Spinal cord (tissue), 10 donors: ENCODE data around the gene FOXE3. TPM values are rescaled to one million over a fixed set of nuclear protein-coding genes. Genes with fewer than 3 reads are reported as not detected.
A peak's percentile ranks its signal among the peaks of the same experiment; 100 is the strongest.

ENCODE experiments used
- DNase-seq, 6 donors: peaks; one replicate each; pipeline versions ENCODE4 v3.0.0 to v3.0.0-alpha.2; 2013 to 2015; ENCODE audit warnings: low spot score in 6 of 6, low read depth in 4 of 6
- H3K27ac ChIP-seq: one replicate; pipeline ENCODE4 v1.5.1; 2013; ENCODE audit warnings: low read depth, low read length, control low read depth
- H3K27me3 ChIP-seq: one replicate; pipeline ENCODE4 v1.6.1; 2013; ENCODE audit warnings: low read length; ENCODE audit not compliant: control insufficient read depth, insufficient read depth
- H3K36me3 ChIP-seq: one replicate; pipeline ENCODE4 v1.6.1; 2013; ENCODE audit warnings: low read length; ENCODE audit not compliant: control insufficient read depth, insufficient read depth
- H3K4me1 ChIP-seq: one replicate; pipeline ENCODE4 v1.6.1; 2013; ENCODE audit warnings: low read length; ENCODE audit not compliant: control insufficient read depth, insufficient read depth
- H3K4me3 ChIP-seq: one replicate; pipeline ENCODE4 v1.5.1; 2013; ENCODE audit warnings: low read depth, low read length, control low read depth
- H3K9me3 ChIP-seq: one replicate; pipeline ENCODE4 v1.6.1; 2013; ENCODE audit warnings: low read length; ENCODE audit not compliant: control insufficient read depth, insufficient read depth
- whole genome bisulfite sequencing: methylation state at CpG from one replicate; pipeline ENCODE4 v1.1.5; 2013; ENCODE audit warnings: missing lambda C conversion rate; ENCODE audit not compliant: insufficient coverage; 5-methylcytosine and 5-hydroxymethylcytosine counted together
- polyA plus RNA-seq, 2 donors: library from polyadenylated mRNA; unstranded; fragments of 120-200 nt; gene quantifications; one replicate each; pipeline ENCODE4 v1.2.1, GENCODE V29; 2013; ENCODE audit not compliant: insufficient read length in 2 of 2
- total RNA-seq, 2 donors: library from RNA; depleted of rRNA in 1 of 2; stranded (reverse); fragments of 120-200 nt in 1 of 2; fragments of >200 nt in 1 of 2; gene quantifications; one replicate each; pipeline versions ENCODE4 v1.2.3 to v1.2.4, GENCODE V29; 2013 to 2014
- donor health status: healthy.

Gene FOXE3
- total and polyA plus RNA-seq, 4 donors: 0.08 to 0.11 TPM; not detected in 2

DNA sequence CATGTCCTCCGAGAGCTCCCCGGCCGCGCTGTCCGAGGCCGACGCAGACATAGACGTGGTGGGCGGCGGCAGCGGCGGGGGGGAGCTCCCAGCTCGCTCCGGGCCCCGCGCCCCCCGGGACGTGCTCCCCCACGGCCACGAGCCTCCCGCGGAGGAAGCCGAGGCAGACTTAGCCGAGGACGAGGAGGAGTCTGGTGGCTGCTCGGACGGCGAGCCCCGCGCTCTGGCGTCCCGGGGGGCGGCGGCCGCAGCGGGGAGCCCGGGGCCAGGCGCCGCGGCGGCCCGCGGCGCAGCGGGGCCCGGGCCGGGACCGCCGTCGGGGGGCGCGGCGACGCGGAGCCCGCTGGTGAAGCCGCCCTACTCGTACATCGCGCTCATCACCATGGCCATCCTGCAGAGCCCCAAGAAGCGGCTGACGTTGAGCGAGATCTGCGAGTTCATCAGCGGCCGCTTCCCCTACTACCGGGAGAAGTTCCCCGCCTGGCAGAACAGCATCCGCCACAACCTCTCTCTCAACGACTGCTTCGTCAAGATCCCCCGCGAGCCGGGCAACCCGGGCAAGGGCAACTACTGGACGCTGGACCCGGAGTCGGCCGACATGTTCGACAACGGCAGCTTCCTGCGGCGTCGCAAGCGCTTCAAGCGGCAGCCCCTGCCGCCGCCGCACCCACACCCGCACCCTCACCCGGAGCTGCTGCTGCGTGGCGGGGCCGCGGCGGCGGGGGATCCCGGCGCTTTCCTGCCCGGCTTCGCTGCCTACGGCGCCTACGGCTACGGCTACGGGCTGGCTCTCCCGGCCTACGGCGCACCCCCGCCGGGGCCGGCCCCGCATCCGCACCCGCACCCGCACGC lies 22.3 kb downstream of the FOXE3 start:
- Histone ChIP-seq H3K4me1 (peaks cover 31% of the 10 kb centered on the region), H3K36me3 (no peaks in the 10 kb centered on the region), H3K27ac (no peak overlapping the region), H3K27me3 (peaks cover 92% of the 10 kb centered on the region), H3K4me3 (peak overlapping the region; percentile 26), H3K9me3 (no peaks in the 10 kb centered on the region)
- no peak for DNase-seq
- under 1% methylated on average over 117 of the region's 117 CpGs for WGBS

DNA sequence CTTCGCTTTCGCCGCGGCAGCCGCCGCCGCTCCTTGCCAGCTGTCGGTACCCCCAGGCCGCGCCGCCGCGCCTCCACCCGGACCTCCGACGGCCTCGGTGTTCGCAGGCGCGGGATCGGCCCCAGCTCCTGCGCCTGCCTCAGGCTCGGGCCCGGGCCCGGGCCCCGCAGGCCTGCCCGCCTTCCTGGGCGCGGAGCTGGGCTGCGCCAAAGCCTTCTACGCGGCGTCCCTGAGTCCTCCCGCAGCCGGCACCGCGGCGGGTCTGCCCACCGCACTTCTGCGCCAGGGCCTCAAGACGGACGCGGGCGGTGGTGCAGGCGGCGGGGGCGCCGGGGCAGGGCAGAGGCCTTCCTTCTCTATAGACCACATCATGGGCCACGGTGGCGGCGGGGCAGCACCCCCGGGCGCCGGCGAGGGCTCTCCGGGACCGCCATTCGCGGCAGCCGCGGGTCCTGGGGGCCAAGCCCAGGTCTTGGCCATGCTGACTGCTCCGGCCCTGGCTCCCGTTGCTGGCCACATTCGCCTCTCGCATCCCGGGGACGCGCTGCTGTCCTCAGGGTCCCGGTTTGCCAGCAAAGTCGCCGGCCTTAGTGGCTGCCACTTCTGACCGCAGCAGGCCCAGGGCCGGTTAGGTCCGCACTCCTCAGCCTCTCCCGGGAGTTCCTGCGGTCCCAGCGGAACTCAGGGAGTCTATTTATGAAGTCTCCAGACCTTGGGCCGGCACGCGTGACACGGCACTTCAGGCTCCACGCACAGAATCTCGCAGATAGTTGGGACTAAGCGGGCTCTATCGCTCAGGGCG lies 23.1 kb downstream of the FOXE3 start:
- no peak overlapping the region for H3K27ac ChIP-seq
- H3K4me1 ChIP-seq: peaks cover 31% of the 10 kb centered on the region
- H3K4me3 ChIP-seq: peak overlapping the region; percentile 26
- WGBS: 3% methylated on average over 86 of the region's 86 CpGs
- H3K27me3 ChIP-seq: peaks cover 92% of the 10 kb centered on the region
- no peaks in the 10 kb centered on the region for H3K36me3 ChIP-seq
- no peak for DNase-seq
- H3K9me3 ChIP-seq: no peaks in the 10 kb centered on the region

DNA sequence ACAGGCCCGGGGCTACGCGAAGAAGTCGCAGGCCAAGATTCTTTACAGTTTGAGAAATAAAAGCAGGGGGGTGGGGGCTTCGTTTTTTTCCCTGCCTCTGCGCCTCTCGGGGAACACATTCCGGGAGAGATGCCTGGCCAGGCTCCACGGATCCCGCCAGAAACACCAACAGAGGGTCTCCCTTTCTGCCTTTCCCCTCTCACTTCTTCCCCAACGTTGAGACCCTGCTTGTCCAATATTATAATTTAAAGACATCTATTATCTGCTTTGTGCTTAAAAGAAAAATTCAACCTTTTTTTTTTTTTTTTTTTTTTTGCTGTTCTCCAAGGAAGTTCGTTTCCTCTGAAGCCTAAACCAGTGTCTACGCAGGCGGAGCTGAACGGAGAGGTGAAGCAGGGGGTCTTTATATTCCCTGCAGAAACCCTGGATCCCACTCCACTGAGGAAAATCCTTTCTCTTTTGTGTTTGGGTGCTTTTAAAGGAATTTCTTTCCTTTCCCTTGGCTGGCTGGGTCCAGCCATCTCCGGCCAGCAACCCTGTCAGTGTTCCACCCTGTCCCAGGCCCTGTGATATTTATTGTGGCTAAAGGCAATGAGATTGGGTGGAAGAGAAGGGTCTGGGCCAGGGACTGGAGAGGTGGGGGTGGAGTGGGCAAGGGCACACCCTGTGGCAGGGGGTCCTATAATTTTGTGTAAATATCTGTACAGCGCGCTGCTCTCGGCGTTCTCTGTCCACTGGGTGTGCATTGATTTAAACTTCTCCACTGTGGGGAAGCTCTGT lies 23.9 kb downstream of the FOXE3 start:
- H3K4me1 ChIP-seq: peaks cover 32% of the 10 kb centered on the region
- no peak for DNase-seq
- peaks cover 92% of the 10 kb centered on the region for H3K27me3 ChIP-seq
- H3K27ac ChIP-seq: peak overlapping the region; percentile 57
- no peaks in the 10 kb centered on the region for H3K9me3 ChIP-seq
- no peaks in the 10 kb centered on the region for H3K36me3 ChIP-seq
- WGBS: 23% methylated on average over 14 of the region's 20 CpGs
- peak overlapping the region; percentile 26 for H3K4me3 ChIP-seq

DNA sequence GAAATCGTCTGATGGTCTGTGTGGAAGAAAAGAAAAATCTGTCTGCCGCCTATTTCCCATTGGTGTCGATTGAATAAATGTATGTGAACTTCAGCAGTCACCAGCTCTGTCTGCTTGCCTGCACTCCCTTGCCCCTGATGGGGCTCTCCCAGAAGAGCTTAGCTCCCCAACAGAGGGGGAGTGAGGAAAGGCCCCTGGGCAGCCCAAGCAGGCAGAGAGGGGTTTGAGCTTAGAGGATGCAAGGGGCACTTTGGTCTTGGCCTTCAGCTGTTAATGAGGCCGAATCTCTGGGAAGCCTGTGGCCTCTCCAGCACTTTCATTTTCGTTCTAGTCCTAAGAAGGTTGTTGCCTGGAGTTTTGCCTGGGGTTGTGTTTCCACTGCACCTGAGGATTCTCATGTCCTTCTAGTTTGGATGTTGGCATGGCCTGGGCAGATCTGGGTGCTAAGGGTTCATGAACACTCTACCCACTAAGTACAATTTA lies 24.6 kb downstream of the FOXE3 start:
- H3K4me3 ChIP-seq: peak overlapping the region; percentile 26
- peaks cover 35% of the 10 kb centered on the region for H3K4me1 ChIP-seq
- no peak for DNase-seq
- 26% methylated on average over 3 of the region's 5 CpGs for WGBS
- no peak overlapping the region for H3K27ac ChIP-seq
- H3K36me3 ChIP-seq: no peaks in the 10 kb centered on the region
- H3K9me3 ChIP-seq: no peaks in the 10 kb centered on the region
- H3K27me3 ChIP-seq: peaks cover 92% of the 10 kb centered on the region

DNA sequence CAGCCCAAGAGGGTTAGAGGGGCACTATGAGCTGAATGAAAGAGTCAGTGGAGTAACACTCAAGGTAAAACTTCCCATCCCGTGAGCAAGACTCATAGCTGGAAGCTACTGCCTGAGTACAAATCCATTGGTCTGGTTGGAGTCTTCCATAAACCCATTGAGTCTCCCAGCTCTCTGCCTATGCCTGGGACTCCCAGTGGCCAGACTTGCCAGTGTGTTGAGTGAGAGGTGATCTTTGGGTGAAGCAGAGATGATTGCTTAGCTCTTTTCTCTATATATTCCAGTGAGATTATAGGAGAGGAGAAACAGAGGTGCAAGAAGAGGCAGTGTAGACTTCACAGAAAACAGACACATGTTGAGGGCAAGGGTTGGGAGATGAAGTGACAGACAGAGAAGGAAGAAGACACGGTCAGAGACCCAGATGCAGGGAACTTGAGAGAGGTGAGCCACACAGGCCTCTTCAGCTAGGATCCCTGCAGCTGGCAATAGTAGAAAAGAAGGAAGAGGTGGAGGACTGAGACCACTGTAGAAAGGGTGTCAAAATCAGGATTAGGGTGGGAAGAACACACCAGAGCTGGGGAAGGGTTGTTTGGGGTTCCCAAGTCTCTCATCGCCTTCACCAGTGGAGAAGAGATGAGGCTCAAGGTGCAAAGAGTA lies 25.5 kb downstream of the FOXE3 start:
- WGBS: 75% methylated on average over 1 of the region's 3 CpGs
- DNase-seq: no peak
- Histone ChIP-seq H3K27me3 (peaks cover 92% of the 10 kb centered on the region), H3K4me3 (peak overlapping the region; percentile 26), H3K9me3 (no peaks in the 10 kb centered on the region), H3K36me3 (no peaks in the 10 kb centered on the region), H3K27ac (peak overlapping the region; percentile 57), H3K4me1 (peaks cover 31% of the 10 kb centered on the region)

DNA sequence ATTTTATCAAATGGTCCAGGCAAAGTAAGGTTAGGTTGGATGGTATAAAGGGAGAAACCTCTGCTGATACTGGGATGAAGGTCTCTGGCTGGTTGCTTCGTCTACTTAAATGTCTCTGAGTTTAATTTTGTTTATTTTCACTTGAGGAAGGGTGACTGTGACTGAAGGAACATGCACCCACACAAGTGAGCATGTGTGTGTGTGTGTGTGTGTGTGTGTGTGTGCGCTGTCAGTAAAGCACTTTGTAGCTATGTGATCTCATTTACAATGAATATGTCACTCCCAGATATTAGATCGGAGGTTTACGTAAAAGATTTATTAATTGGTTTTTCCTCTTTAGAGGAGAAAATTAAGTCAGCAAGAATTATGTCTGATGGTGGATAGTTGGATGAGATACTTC lies 26.1 kb downstream of the FOXE3 start:
- H3K9me3 ChIP-seq: no peaks in the 10 kb centered on the region
- DNase-seq: no peak
- peak overlapping the region; percentile 26 for H3K4me3 ChIP-seq
- peak overlapping the region; percentile 57 for H3K27ac ChIP-seq
- peaks cover 93% of the 10 kb centered on the region for H3K27me3 ChIP-seq
- WGBS: no CpG with 5 or more reads among the region's 4 CpGs
- H3K36me3 ChIP-seq: no peaks in the 10 kb centered on the region
- peaks cover 26% of the 10 kb centered on the region for H3K4me1 ChIP-seq

DNA sequence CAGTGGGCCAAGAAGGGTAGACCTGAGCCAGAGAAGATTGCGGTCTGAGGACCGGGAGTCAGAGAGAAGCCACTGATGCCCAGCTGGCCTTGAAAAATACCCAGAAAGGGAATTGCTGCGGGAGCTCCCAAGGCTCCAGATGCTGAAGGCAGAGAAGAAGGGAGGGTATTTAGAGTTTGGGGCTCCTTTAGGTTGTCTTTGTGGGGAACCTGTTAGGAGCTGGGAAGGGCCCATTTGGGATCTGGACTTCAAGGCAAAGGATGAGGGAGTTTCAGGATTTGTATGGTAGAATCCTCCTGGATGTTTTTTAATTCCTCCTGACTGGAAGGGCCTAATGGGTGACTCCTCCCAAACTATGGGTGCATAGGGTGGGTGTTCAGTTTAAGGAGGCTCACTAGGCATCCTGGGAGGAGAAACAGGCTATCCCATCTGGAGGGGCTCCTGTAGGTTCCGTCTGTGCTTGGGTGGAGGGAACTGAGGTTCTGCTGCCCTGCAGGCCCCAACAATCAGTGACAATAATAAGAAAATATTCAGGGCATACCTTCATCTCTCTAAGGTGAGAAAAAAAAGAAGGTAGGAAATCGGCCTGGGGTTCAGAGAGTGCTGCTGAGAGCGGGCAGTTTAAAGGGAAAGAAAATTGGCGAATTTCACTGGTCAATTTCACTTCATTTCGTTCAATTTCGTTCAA lies 26.9 kb downstream of the FOXE3 start:
- DNase-seq: no peak
- Histone ChIP-seq H3K9me3 (no peaks in the 10 kb centered on the region), H3K27ac (peak overlapping the region; percentile 75), H3K36me3 (no peaks in the 10 kb centered on the region), H3K27me3 (peaks cover 93% of the 10 kb centered on the region), H3K4me3 (peak overlapping the region; percentile 26), H3K4me1 (peaks cover 24% of the 10 kb centered on the region)
- 22% methylated on average over 3 of the region's 9 CpGs for WGBS

DNA sequence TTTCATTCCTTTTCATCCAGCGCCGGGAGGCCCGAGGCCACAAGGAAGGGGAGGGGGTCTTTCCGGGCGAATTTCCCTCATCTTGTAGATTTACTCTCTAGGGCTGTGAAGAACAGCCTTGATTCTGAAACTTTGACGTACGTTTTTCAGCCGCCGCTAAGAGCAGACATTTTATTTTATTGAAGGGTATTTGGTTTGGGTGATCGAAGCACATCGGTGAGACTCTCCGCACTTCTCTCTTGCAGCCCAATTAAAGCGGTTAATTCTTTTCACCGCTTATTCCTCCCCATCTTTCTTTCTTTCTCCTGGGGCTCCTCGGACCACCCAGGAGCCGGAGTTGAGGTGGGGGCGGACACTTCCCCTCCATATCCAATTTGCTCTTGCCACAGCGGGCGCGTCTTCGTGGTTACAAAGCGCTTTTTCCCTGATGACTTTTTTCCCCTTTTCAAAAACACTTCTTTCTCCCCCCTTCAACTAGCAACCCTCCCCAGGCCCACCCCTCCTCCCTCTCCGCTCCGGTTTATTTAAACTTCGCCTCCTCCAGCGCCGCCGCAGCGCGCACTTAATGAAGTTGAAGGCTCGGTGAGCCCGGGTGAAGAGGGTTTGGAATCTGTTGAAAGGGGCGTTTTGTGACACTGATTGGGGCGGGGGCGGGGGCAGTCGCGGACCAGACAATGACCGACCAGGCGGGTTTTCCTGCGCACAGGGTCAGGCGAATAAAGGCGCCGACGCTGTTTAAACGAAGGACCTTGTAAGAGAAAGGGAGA lies 27.6 kb downstream of the FOXE3 start:
- DNase-seq: peak in 2 of 6 donors; percentile 50 to 60
- peaks cover 96% of the 10 kb centered on the region for H3K27me3 ChIP-seq
- WGBS: 4% methylated on average over 31 of the region's 45 CpGs
- H3K4me1 ChIP-seq: peaks cover 24% of the 10 kb centered on the region
- no peaks in the 10 kb centered on the region for H3K36me3 ChIP-seq
- H3K4me3 ChIP-seq: peak overlapping the region; percentile 26
- H3K27ac ChIP-seq: peak overlapping the region; percentile 75
- H3K9me3 ChIP-seq: no peaks in the 10 kb centered on the region
